OCI-LY3 (cell line): ENCODE results near the gene POU6F2.

Experiments
- CTCF ChIP-seq: fragments of 200-600, 300-600 bp; sonication (generic); IDR thresholded peaks from 2 replicates; pipeline ENCODE4 v1.5.1; 2014; ENCODE audit warnings: antibody characterized with exemption, low read length, low read depth
- EZH2phosphoT487 ChIP-seq: fragments of 200-600 bp; shearing (Covaris generic); IDR thresholded peaks from 2 replicates; pipeline ENCODE4 v1.6.1; 2018; ENCODE audit warnings: antibody characterized with exemption, mixed run types, low read depth

GRCh38 chr7:39272111-39272510 lies 294.4 kb downstream of the POU6F2 start:
- no peak for TF ChIP-seq CTCF
- no peak for TF ChIP-seq EZH2phosphoT487
